ENCODE measurements around the gene NDUFB10.

GRCh38 chr16:2008631-2009163 lies 49.4 kb downstream of the NDUFB10 start:
- no peak for TF ChIP-seq CTCF (IDR thresholded peaks at IDR 0.05)
- TF ChIP-seq POLR2A (IDR thresholded peaks at IDR 0.05), result no peak
- TF ChIP-seq EP300 (IDR thresholded peaks at IDR 0.05), result no peak

All from ovary (tissue), 3 donors.